Measurements from ENCODE around the gene C2CD2L. TPM values are rescaled to one million over a fixed set of nuclear protein-coding genes. Genes with fewer than 3 reads are reported as not detected.

The C2CD2L gene
- total and polyA plus RNA-seq, 2 of the 13 experiments (the other 11 are each of a cell fraction or from before 2014, with no cell fraction given), result 3.7 to 5.5 TPM

GRCh38 chr11:119067371-119068222 is 39.5 kb upstream of the C2CD2L start, which contains the start of gene VPS11 (continued):
- no peak for TF ChIP-seq AKNA (CRISPR knock-in tag; IDR thresholded peaks at IDR 0.05; ENCODE audit: borderline replicate concordance)
- TF ChIP-seq ZNF326 (CRISPR knock-in tag; IDR thresholded peaks at IDR 0.05; ENCODE audit: borderline replicate concordance), result no peak
- peak; percentile 65; the same call in 1 of the 2 replicates for TF ChIP-seq TMF1 (CRISPR knock-in tag; IDR thresholded peaks at IDR 0.05; ENCODE audit: low read depth)
- TF ChIP-seq ZSCAN9 (CRISPR knock-in tag; IDR thresholded peaks at IDR 0.05; ENCODE audit: borderline replicate concordance), result peak; percentile 45; the same call in 1 of the 2 replicates
- TF ChIP-seq ZFP1 (CRISPR knock-in tag; IDR thresholded peaks at IDR 0.05), result peak; percentile 77
- TF ChIP-seq SIN3A (IDR thresholded peaks at IDR 0.05; ENCODE audit: borderline replicate concordance, low read depth, low read length), result peak; percentile 91
- peak; percentile 81 for TF ChIP-seq ZNF143 (CRISPR knock-in tag; IDR thresholded peaks at IDR 0.05)
- TF ChIP-seq ZNF883 (CRISPR knock-in tag; IDR thresholded peaks at IDR 0.05; ENCODE audit: not compliant biosample characterization), result no peak
- no peak for TF ChIP-seq ZNF33B (CRISPR knock-in tag; IDR thresholded peaks at IDR 0.05)
- peak; percentile 56; the same call in 1 of the 2 replicates for TF ChIP-seq ARNT2 (CRISPR knock-in tag; IDR thresholded peaks at IDR 0.05; ENCODE audit: low read depth)
- no peak for TF ChIP-seq ZNF337 (CRISPR knock-in tag; IDR thresholded peaks at IDR 0.05; ENCODE audit: borderline replicate concordance, low read depth)
- peak; percentile 85 for TF ChIP-seq ZNF501 (CRISPR knock-in tag; IDR thresholded peaks at IDR 0.05)
- TF ChIP-seq KLF13 (CRISPR knock-in tag; IDR thresholded peaks at IDR 0.05), result no peak
- TF ChIP-seq POLR2AphosphoS2 (IDR thresholded peaks at IDR 0.05; ENCODE audit: low read depth, low read length), result no peak
- peak; percentile 69 for TF ChIP-seq GATAD2A (CRISPR knock-in tag; IDR thresholded peaks at IDR 0.05)
- TF ChIP-seq ZNF44 (CRISPR knock-in tag; IDR thresholded peaks at IDR 0.05), result no peak
- TF ChIP-seq ETV5 (CRISPR knock-in tag; IDR thresholded peaks at IDR 0.05; ENCODE audit: borderline replicate concordance), result peak; percentile 78
- peak; percentile 65; the same call in 1 of the 2 replicates for TF ChIP-seq CSRNP1 (CRISPR knock-in tag; IDR thresholded peaks at IDR 0.05)
- no peak for TF ChIP-seq TERF1 (CRISPR knock-in tag; IDR thresholded peaks at IDR 0.05)
- peak; percentile 82; the same call in 1 of the 2 replicates for TF ChIP-seq ZNF225 (CRISPR knock-in tag; IDR thresholded peaks at IDR 0.05)
- no peak for TF ChIP-seq ZNF282 (IDR thresholded peaks at IDR 0.05; ENCODE audit: partially characterized antibody)

All from HepG2 (cell line).